Body of pancreas (tissue), 4 donors: ENCODE results near the gene SRRM3.

Experiments
- POLR2A ChIP-seq, 3 donors: fragments of 450-650 bp; IDR thresholded peaks; one replicate each; pipeline ENCODE4 v1.6.1; 2016; ENCODE audit warnings: antibody characterized with exemption in 3 of 3, mild to moderate bottlenecking in 2 of 3
- TF ChIP-seq, protein P1 (sequence below), 7 experiments: fragments of 450-650 bp in 4 of 7; fragments of 200-600 bp in 3 of 7; sonication (generic) in 3 of 7; IDR thresholded peaks; one replicate each; pipeline ENCODE4 v1.5.1; 2016 to 2019; ENCODE audit warnings: antibody characterized with exemption in 7 of 7

- TF ChIP-seq, protein P1, sequence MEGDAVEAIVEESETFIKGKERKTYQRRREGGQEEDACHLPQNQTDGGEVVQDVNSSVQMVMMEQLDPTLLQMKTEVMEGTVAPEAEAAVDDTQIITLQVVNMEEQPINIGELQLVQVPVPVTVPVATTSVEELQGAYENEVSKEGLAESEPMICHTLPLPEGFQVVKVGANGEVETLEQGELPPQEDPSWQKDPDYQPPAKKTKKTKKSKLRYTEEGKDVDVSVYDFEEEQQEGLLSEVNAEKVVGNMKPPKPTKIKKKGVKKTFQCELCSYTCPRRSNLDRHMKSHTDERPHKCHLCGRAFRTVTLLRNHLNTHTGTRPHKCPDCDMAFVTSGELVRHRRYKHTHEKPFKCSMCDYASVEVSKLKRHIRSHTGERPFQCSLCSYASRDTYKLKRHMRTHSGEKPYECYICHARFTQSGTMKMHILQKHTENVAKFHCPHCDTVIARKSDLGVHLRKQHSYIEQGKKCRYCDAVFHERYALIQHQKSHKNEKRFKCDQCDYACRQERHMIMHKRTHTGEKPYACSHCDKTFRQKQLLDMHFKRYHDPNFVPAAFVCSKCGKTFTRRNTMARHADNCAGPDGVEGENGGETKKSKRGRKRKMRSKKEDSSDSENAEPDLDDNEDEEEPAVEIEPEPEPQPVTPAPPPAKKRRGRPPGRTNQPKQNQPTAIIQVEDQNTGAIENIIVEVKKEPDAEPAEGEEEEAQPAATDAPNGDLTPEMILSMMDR (IDR thresholded peaks at IDR 0.05), result no peak
- TF ChIP-seq POLR2A (IDR thresholded peaks at IDR 0.05), result no peak
These were observed 2.5 kb downstream of the SRRM3 start for GRCh38 chr7:76204147-76204546.
